Stimulated activated CD4-positive, alpha-beta T cell treated with anti-CD3 and anti-CD28 coated beads, Interleukin-15, amount 100 ng/mL, for 24 hours (primary cell): ENCODE results near the gene ANAPC1.
"Not testable (repeated sequence)": the region's sequence is repeated elsewhere in the genome, so short reads cannot be mapped to it uniquely, and the experiment has no call there.

ENCODE experiments used
- DNase-seq: peaks from one replicate; pipeline ENCODE4 v3.0.0-alpha.2; 2020

The ANAPC1 gene, protein sequence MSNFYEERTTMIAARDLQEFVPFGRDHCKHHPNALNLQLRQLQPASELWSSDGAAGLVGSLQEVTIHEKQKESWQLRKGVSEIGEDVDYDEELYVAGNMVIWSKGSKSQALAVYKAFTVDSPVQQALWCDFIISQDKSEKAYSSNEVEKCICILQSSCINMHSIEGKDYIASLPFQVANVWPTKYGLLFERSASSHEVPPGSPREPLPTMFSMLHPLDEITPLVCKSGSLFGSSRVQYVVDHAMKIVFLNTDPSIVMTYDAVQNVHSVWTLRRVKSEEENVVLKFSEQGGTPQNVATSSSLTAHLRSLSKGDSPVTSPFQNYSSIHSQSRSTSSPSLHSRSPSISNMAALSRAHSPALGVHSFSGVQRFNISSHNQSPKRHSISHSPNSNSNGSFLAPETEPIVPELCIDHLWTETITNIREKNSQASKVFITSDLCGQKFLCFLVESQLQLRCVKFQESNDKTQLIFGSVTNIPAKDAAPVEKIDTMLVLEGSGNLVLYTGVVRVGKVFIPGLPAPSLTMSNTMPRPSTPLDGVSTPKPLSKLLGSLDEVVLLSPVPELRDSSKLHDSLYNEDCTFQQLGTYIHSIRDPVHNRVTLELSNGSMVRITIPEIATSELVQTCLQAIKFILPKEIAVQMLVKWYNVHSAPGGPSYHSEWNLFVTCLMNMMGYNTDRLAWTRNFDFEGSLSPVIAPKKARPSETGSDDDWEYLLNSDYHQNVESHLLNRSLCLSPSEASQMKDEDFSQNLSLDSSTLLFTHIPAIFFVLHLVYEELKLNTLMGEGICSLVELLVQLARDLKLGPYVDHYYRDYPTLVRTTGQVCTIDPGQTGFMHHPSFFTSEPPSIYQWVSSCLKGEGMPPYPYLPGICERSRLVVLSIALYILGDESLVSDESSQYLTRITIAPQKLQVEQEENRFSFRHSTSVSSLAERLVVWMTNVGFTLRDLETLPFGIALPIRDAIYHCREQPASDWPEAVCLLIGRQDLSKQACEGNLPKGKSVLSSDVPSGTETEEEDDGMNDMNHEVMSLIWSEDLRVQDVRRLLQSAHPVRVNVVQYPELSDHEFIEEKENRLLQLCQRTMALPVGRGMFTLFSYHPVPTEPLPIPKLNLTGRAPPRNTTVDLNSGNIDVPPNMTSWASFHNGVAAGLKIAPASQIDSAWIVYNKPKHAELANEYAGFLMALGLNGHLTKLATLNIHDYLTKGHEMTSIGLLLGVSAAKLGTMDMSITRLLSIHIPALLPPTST (N-terminal part only)

GRCh38 chr2:111883661-111884591 lies at the start of gene ANAPC1:
TSS of gene ANAPC1 (minus strand) at chr2:111884193. CDS start at chr2:111880825, 3,368 bp downstream.
- DNase-seq = peak; percentile 92

- no peak for DNase-seq
These were observed 48.9 kb upstream of the ANAPC1 start for GRCh38 chr2:111932841-111933291.

DNA sequence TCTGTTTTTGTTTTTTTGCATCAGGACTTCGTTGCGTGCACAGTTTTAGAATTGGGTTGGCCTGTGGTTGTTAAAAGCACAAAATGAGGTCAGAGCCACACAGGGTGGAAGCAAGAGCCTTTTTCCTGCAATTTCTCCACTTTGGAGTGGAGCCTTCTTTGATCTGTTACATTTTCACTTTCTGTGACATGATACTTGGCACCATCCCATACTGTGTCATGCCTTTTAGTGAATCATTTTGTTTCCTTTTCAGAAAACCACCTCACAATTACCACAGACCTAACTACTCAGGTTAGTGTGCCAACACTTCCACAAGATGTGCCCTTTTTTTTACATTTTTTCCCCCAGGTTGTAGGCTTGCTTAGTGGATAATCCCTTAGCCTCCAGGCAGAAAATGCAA lies 46.9 kb upstream of the ANAPC1 start:
- peak; percentile 36 for DNase-seq

- no peak for DNase-seq
These were observed 46.4 kb upstream of the ANAPC1 start for GRCh38 chr2:111930409-111930808.

DNA sequence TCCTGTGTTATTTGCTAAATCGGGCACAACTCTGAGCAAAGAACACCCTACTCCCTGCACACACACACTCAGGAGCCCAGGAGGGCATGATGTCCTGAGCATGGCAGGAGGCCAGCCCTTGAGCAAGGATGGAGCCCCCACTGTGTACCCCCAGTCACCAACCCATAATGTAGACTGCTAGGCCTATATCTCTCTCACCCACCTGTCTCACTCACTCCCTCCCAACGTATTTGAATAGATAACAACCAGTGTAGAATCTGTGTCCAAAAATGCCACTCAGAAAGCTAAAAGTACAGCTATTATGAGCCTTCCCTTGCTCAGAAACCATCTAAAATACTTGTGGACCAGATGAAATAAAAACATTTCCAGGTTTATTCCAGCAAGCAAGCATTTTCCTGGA lies 43.7 kb upstream of the ANAPC1 start:
- DNase-seq = no peak

GRCh38 chr2:111924617-111925107 lies 40.7 kb upstream of the ANAPC1 start:
- no peak for DNase-seq

GRCh38 chr2:111923276-111923804 lies 39.3 kb upstream of the ANAPC1 start:
- no peak for DNase-seq

GRCh38 chr2:111919794-111920608 lies 36.0 kb upstream of the ANAPC1 start:
- no peak for DNase-seq

- DNase-seq = no peak
These were observed 35.4 kb upstream of the ANAPC1 start for GRCh38 chr2:111919365-111919764.

DNA sequence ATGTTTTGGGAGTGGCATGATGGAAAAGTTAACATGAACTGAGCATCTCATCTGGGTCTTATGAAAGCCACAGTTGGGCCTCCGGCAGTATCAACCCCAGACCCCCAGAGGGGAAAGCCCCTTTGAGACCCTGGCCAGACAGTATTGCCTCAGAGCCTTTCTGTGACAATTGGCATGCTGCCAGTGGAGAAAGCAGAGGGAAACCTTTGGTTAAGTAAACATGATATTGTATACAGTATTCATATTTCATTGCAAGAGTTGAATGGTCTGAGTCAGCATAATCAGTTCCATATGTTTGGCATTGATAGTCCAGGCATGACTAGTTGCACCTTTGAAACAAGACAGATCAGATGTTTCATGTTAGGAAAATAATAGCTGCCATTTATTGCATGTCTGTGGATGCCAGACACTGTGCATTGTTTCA lies 34.4 kb upstream of the ANAPC1 start:
- DNase-seq = no peak

DNA sequence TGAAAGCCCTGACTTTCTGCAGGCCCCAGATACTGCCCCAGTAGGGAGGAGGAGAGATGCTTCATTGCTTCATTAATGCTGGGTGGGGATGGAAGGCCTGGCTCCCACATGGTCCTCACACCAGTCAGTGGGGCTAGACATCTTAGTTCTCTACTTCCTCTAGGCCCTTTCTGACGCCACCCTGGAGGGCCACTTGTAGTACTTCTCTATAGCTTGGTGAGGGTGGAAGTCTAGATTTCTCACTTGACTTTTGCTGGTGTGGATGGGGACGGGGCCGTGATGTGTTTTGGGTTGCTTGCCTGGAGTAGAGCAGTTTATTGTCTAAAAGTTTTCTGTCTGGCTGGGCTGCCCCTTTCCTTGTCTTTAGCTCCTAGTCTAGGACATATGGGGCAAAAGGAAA lies 33.1 kb upstream of the ANAPC1 start:
- DNase-seq = no peak

DNA sequence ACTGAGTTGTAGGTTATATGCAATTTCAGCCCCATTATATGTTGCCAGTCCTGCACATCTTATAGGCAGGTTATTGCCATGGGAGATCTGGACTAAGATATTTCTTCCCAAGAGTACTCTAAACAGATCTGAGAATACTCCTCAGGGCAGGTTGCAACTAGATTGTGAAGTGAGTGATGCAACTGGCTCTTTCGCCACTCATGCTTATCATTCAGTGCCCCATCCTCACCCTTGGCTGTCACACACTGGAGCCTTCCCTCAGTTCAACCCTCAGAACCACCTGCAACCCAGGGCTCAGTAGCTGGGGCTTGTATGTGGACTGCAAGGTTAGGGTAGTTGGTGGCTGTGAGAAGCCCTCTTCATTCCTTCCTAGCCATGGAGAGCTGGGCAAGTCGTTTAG lies 28.6 kb upstream of the ANAPC1 start:
- DNase-seq = no peak

DNA sequence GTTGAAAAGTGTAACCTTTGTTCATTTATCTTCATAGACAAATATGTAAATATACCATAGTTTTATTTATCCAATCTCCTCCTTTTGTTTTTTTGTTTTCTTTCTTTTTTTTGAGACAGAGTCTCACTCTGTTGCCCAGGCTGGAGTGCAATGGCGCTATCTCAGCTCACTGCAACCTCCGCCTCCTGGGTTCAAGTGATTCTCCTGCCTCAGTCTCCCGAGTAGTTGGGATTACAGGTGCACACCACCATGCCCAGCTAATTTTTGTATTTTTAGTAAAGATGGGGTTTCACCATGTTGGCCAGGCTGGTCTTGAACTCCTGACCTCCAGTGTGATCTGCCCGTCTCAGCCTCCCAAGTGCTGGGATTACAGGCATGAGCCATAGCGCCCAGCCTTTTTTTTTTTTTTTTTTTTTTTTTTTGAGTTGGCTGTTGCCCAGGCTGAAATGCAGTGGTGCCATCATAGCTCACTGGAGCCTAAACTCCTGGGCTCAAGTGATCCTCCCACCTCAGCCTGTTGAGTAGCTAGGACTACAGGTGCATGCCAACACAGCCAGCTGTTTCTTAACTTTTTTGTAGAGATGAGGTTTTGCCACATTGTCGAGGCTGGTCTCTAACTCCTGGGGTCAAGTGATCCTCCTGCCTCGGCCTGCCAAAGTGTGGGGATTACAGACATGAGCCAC lies 27.4 kb upstream of the ANAPC1 start:
- not testable (repeated sequence) for DNase-seq

DNA sequence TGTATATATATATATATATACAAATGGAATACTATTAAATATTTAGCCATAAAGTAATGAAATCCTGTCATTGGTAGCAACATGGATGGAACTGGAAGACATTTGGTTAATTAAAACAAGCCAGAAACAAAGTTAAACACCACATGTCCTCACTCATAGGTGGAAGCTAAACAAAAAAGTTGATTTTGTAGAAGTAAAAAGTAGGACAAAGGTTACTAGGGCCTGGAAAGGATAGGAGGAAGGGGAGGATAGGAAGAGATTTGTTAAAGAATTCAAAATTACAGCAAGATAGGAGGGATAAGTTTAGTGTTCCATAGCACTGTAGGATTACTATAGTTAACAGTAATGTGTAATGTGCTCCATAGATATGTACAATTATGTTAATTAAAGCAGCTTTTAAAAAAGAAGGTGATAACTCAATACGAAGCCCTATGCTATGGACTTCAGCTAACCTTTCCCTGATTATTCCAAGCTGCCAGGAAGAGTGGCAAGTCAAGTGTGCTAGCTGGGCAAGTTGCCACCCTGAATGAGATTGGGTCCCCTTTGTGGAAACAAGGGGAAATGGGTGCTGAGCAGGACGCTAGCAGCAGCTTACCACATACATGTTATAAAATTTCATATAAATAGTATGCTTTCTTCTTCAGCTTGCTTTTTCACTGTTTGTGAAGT lies 26.8 kb upstream of the ANAPC1 start:
- DNase-seq = no peak

GRCh38 chr2:111909997-111910396 lies 26.0 kb upstream of the ANAPC1 start:
- not testable (repeated sequence) for DNase-seq

DNA sequence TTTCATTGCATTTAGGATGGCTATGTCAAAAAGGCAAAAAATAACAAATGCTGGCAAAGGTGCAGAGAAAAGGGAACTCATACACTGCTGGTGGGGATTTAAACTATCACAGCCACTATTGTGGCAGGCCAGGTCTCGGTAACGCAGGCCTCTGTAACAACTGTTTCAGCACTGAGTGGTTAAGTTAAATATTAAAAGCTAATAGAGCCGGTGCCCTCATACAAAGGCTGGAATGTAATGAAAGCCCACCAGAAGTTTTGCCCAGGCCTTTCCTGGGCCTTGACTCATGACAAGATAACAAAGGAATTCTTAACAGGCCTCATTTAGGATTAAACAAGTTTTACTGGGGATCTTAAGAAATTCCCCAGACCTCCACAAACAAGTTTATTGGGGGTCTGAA lies 25.1 kb upstream of the ANAPC1 start:
- DNase-seq = no peak

- no peak for DNase-seq
These were observed 24.6 kb upstream of the ANAPC1 start for GRCh38 chr2:111908578-111908977.

DNA sequence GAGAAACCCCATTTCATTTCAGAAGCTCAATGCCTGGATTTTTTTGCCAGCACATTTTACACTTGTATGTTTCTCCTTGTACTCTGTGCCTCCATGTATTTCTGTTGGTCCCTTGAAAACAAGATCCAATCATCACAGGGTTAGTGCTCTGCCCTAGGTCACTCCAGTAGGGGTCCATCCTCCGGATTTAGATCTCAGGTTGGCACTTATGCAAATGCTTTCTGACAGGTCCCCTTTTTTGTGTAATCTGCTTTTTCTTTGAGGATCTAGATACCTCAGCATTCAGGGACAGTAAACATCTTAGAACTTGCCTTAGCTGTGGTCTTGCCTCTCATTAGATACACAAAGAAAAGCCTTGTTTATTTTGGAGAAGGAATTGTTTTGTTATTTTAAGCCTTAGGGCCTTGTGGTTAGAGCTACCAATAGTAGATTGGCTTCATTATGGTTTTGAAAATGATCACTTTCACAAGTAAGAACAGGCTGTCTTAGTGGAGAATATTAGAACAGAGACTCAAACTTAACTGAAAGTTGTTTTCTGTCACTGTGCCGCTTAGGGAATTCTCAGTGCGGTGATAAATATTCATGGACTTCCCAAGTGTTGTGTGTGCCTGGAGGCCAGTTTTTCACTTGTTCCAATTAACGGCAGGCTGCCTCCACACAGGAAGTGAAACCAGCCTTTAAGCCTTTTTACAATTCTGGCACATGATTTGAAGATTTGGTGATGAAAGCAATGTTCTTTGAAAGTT lies 22.2 kb upstream of the ANAPC1 start:
- no peak for DNase-seq

- not testable (repeated sequence) for DNase-seq
These were observed 21.5 kb upstream of the ANAPC1 start for GRCh38 chr2:111905475-111905869.
